Ascending aorta (tissue), 2 donors: ENCODE results near the gene GSTA2. TPM values are rescaled to one million over a fixed set of nuclear protein-coding genes. Genes with fewer than 3 reads are reported as not detected.
"Not testable (repeated sequence)": the region's sequence is repeated elsewhere in the genome, so short reads cannot be mapped to it uniquely, and the experiment has no call there.

Experiments used
- DNase-seq, 2 donors: peaks; one replicate each; pipeline ENCODE4 v3.0.0-alpha.2; 2019; ENCODE audit warnings: low spot score in 2 of 2
- H3K27ac ChIP-seq, 2 donors: fragments of 200-600 bp; sonication (generic); one replicate each; pipeline ENCODE4 v1.5.1; 2016 to 2017; ENCODE audit warnings: mild to moderate bottlenecking in 1 of 2
- H3K27me3 ChIP-seq: fragments of 200-600 bp; sonication (generic); one replicate; pipeline ENCODE4 v1.5.1; 2017
- H3K36me3 ChIP-seq, 2 donors: fragments of 200-600 bp; sonication (generic); one replicate each; pipeline ENCODE4 v1.5.1; 2016
- H3K4me1 ChIP-seq, 2 donors: fragments of 200-600 bp; sonication (generic); one replicate each; pipeline ENCODE4 v1.5.1; 2016 to 2017; ENCODE audit warnings: mild to moderate bottlenecking in 1 of 2
- H3K4me3 ChIP-seq, 2 donors: fragments of 200-600 bp; sonication (generic); one replicate each; pipeline ENCODE4 v1.5.1; 2016 to 2017; ENCODE audit warnings: mild to moderate bottlenecking in 1 of 2
- H3K9me3 ChIP-seq, 2 donors: fragments of 200-600 bp; sonication (generic); one replicate each; pipeline ENCODE4 v1.5.1; 2016
- CTCF ChIP-seq, 3 experiments: fragments of 200-600 bp in 2 of 3; fragments of 450-650 bp in 1 of 3; sonication (generic) in 2 of 3; IDR thresholded peaks; one replicate each; pipeline ENCODE4 v1.5.1; 2016 to 2019; ENCODE audit warnings: antibody characterized with exemption in 3 of 3, mild to moderate bottlenecking in 1 of 3, moderate library complexity in 1 of 3
- intact Hi-C: fragments of 100-400 bp; cut with DNase I; formaldehyde crosslinking; loops from one replicate; pipeline ENCODE4 v1.15.1; 2023
- total RNA-seq: library from RNA; depleted of rRNA; stranded (reverse); fragments of >200 nt; gene quantifications from one replicate; pipeline ENCODE4 v1.1.0, GENCODE V29; 2016

GSTA2 gene
- total RNA-seq, 1 donor from 2014 or later = not detected

GRCh38 chr6:52706001-52706400 lies 57.3 kb downstream of the GSTA2 start:
- H3K4me1 ChIP-seq = no peaks in the 10 kb centered on the region
- no peak overlapping the region for H3K27ac ChIP-seq
- H3K9me3 ChIP-seq = no peaks in the 10 kb centered on the region
- no peak overlapping the region for H3K4me3 ChIP-seq
- intact Hi-C loops = no loop called here
- H3K36me3 ChIP-seq = no peaks in the 10 kb centered on the region
- DNase-seq = no peak
- no peak for TF ChIP-seq CTCF (IDR thresholded peaks at IDR 0.05)
- H3K27me3 ChIP-seq = no peaks in the 10 kb centered on the region

- H3K27ac ChIP-seq, H3K27me3 ChIP-seq, H3K36me3 ChIP-seq, H3K4me3 ChIP-seq, H3K4me1 ChIP-seq, DNase-seq, H3K9me3 ChIP-seq, intact Hi-C loops: not testable (repeated sequence)
Measured at GRCh38 chr6:52704781-52705502, 58.3 kb downstream of the GSTA2 start.

GRCh38 chr6:52704060-52704459 lies 59.2 kb downstream of the GSTA2 start:
- no peak for TF ChIP-seq CTCF (IDR thresholded peaks at IDR 0.05)
- intact Hi-C loops = no loop called here
- Histone ChIP-seq H3K36me3 (no peaks in the 10 kb centered on the region), H3K9me3 (no peaks in the 10 kb centered on the region), H3K4me1 (no peaks in the 10 kb centered on the region), H3K27ac (no peak overlapping the region), H3K27me3 (no peaks in the 10 kb centered on the region), H3K4me3 (no peak overlapping the region)
- no peak for DNase-seq

Other genes with a start within 250 kb of the GSTA2 start
- 32.6 TPM for gene TRAM2, start 186.4 kb downstream of the GSTA2 start, total RNA-seq
- gene TMEM14A, start 92.4 kb downstream of the GSTA2 start, total RNA-seq = 11.9 TPM
- 26.7 TPM for gene GSTA1, start 40.3 kb upstream of the GSTA2 start, total RNA-seq
- not detected for gene GSTA5, start 77.3 kb upstream of the GSTA2 start, total RNA-seq
- not detected for gene GSTA3, start 146.2 kb upstream of the GSTA2 start, total RNA-seq
- 1.7 TPM for gene GSTA4, start 231.8 kb upstream of the GSTA2 start, total RNA-seq